GM10266 (cell line): ENCODE results near the gene SLC25A23.

Experiments
- DNase-seq: peaks from one replicate; pipeline ENCODE4 v3.0.0; 2012; ENCODE audit errors: extremely low spot score
- CTCF ChIP-seq: IDR thresholded peaks from 2 replicates; pipeline ENCODE4 v1.5.1; 2012; ENCODE audit warnings: mild to moderate bottlenecking, low read depth; ENCODE audit not compliant: control insufficient read depth, insufficient read depth; ENCODE audit errors: missing control alignments

SLC25A23 gene

GRCh38 chr19:6413721-6414643 lies 45.6 kb downstream of the SLC25A23 start:
- no peak for TF ChIP-seq CTCF
- DNase-seq = no peak

- DNase-seq = no peak
- TF ChIP-seq CTCF = no peak
These were observed 46.3 kb downstream of the SLC25A23 start for GRCh38 chr19:6413291-6413690.

- peak; percentile 65 for TF ChIP-seq CTCF
- no peak for DNase-seq
These were observed 47.0 kb downstream of the SLC25A23 start for GRCh38 chr19:6412447-6413091.

GRCh38 chr19:6412061-6412446 lies 47.5 kb downstream of the SLC25A23 start:
- DNase-seq = no peak
- TF ChIP-seq CTCF = no peak

- DNase-seq = no peak
These were observed 50.2 kb downstream of the SLC25A23 start for GRCh38 chr19:6409346-6409745.

GRCh38 chr19:6406401-6406800 lies 53.2 kb downstream of the SLC25A23 start:
- no peak for TF ChIP-seq CTCF
- DNase-seq = no peak

More at GRCh38 chr19:6409346-6409745, 50.2 kb downstream of the SLC25A23 start:
- no peak for TF ChIP-seq CTCF
